MCF 10A (cell line): Measurements from ENCODE around the gene PINLYP. TPM values are rescaled to one million over a fixed set of nuclear protein-coding genes. Genes with fewer than 3 reads are reported as not detected.

Experiments
- BruUV-seq: library from RNA; stranded (reverse); fragments of 400-500 nt; replicated peaks from 2 replicates; lab custom pipeline; 2021; lab: Mats Ljungman, UMichigan
- CTCF ChIA-PET: fragments of 300-600 bp; sonication (Branson Sonifier 250); formaldehyde crosslinking; extraction: SDS; loops from one replicate; lab custom pipeline; 2021; ENCODE audit warnings: antibody characterized with exemption, inconsistent platforms; lab: Yijun Ruan, JAX
- POLR2A ChIA-PET: fragments of 300-600, 350-650 bp; sonication (Branson Sonifier 250); formaldehyde crosslinking; extraction: SDS; loops from one replicate; lab custom pipeline; 2020; ENCODE audit warnings: antibody characterized with exemption, inconsistent platforms; lab: Yijun Ruan, JAX
- DNase-seq: peaks from one replicate; pipeline ENCODE4 v3.0.0-alpha.2; 2018; ENCODE audit not compliant: unreplicated experiment
- H3K27ac Mint-ChIP-seq: one replicate; pipeline ENCODE4 v1.8.0; 2022; ENCODE audit warnings: mild to moderate bottlenecking, low read depth, mixed read lengths; ENCODE audit not compliant: unreplicated experiment
- H3K27me3 Mint-ChIP-seq: one replicate; pipeline ENCODE4 v1.8.0; 2022; ENCODE audit warnings: mixed read lengths; ENCODE audit not compliant: insufficient read depth, unreplicated experiment
- H3K36me3 Mint-ChIP-seq: one replicate; pipeline ENCODE4 v1.8.0; 2022; ENCODE audit warnings: mild to moderate bottlenecking, moderate library complexity, mixed read lengths; ENCODE audit not compliant: insufficient read depth, unreplicated experiment
- H3K4me1 Mint-ChIP-seq: one replicate; pipeline ENCODE4 v1.8.0; 2022; ENCODE audit warnings: mixed read lengths; ENCODE audit not compliant: insufficient read depth, unreplicated experiment
- H3K4me3 Mint-ChIP-seq: one replicate; pipeline ENCODE4 v1.8.0; 2022; ENCODE audit warnings: mild to moderate bottlenecking, moderate library complexity, mixed read lengths; ENCODE audit not compliant: unreplicated experiment
- H3K9me3 Mint-ChIP-seq: one replicate; pipeline ENCODE4 v1.8.0; 2022; ENCODE audit warnings: mixed read lengths; ENCODE audit not compliant: unreplicated experiment
- CTCF ChIP-seq: fragments of 200-600 bp; IDR thresholded peaks from one replicate; pipeline ENCODE4 v1.8.0; 2022; ENCODE audit warnings: antibody characterized with exemption, mild to moderate bottlenecking; ENCODE audit not compliant: unreplicated experiment
- intact Hi-C: fragments of 100-400 bp; cut with micrococcal nuclease; formaldehyde crosslinking; loops from 2 replicates; pipeline ENCODE4 v1.14.1; 2022
- total RNA-seq: library from RNA; stranded (reverse); gene quantifications from 2 replicates; pipeline ENCODE4 v1.2.3, GENCODE V29; 2022

The PINLYP gene
- total RNA-seq, 1 experiment from 2014 or later, result not detected

GRCh38 chr19:43610493-43610892 is 34.9 kb downstream of the PINLYP start:
- ChIA-PET POLR2A (interaction anchor here (0.7 kb wide), 1 partner anchor 1585 kb away, joined by 3 read pairs; no protein-coding TSS in a partner anchor), CTCF (interaction anchor here (0.6 kb wide), 1 partner anchor 155 kb away, joined by 3 read pairs; no protein-coding TSS in a partner anchor)
- Mint-ChIP-seq H3K4me1 (peaks cover 9% of the 10 kb centered on the region), H3K27ac (peak overlapping the region; percentile 81), H3K4me3 (no peak overlapping the region), H3K36me3 (peaks cover 7% of the 10 kb centered on the region), H3K9me3 (no peaks in the 10 kb centered on the region), H3K27me3 (no peaks in the 10 kb centered on the region)
- no peak for TF ChIP-seq CTCF
- no peak for DNase-seq
- BruUV-seq, result no TSS peak
- intact Hi-C loops, result no loop called here

- ChIA-PET POLR2A (no interaction called here), CTCF (no interaction called here)
- Mint-ChIP-seq H3K4me3 (no peak within 1 kb of the TSS), H3K36me3 (peaks cover 7% of the 10 kb centered on the region), H3K9me3 (no peaks in the 10 kb centered on the region), H3K4me1 (peaks cover 7% of the 10 kb centered on the region), H3K27ac (peak within 1 kb of the TSS; percentile 81), H3K27me3 (no peaks in the 10 kb centered on the region)
- no peak for TF ChIP-seq CTCF
- no peak for DNase-seq
- BruUV-seq, result no TSS peak
- intact Hi-C loops, result no loop called here
Observed at GRCh38 chr19:43611788-43612187, 36.2 kb downstream of the PINLYP start, which contains the start of gene SRRM5. Gene SRRM5, plus strand, starts transcription at chr19:43612088. Its CDS starts 34 bp downstream, at chr19:43612122.

GRCh38 chr19:43612374-43612773 is 36.8 kb downstream of the PINLYP start:
- CTCF ChIA-PET, result no interaction called here
- BruUV-seq, result no TSS peak
- Mint-ChIP-seq H3K4me1 (peaks cover 2% of the 10 kb centered on the region), H3K27me3 (no peaks in the 10 kb centered on the region), H3K27ac (peak overlapping the region; percentile 77), H3K36me3 (peaks cover 7% of the 10 kb centered on the region), H3K4me3 (no peak overlapping the region), H3K9me3 (no peaks in the 10 kb centered on the region)
- no peak for DNase-seq
- intact Hi-C loops, result no loop called here
- POLR2A ChIA-PET, result interaction anchor here (0.6 kb wide), 1 partner anchor 522 kb away, joined by 3 read pairs; no protein-coding TSS in a partner anchor
- no peak for TF ChIP-seq CTCF

GRCh38 chr19:43616306-43616705 is 40.7 kb downstream of the PINLYP start:
- H3K4me1 Mint-ChIP-seq, result peaks cover 7% of the 10 kb centered on the region
- BruUV-seq, result no TSS peak
- no peaks in the 10 kb centered on the region for H3K27me3 Mint-ChIP-seq
- no peaks in the 10 kb centered on the region for H3K9me3 Mint-ChIP-seq
- intact Hi-C loops, result no loop called here
- H3K27ac Mint-ChIP-seq, result no peak overlapping the region
- POLR2A ChIA-PET, result no interaction called here
- no peak for DNase-seq
- no peak for TF ChIP-seq CTCF
- CTCF ChIA-PET, result interaction anchor here (1.1 kb wide), 1 partner anchor 52 kb away, joined by 4 read pairs; no protein-coding TSS in a partner anchor
- no peak overlapping the region for H3K4me3 Mint-ChIP-seq
- H3K36me3 Mint-ChIP-seq, result peaks cover 7% of the 10 kb centered on the region
